Measurements from ENCODE around the gene FBXL14. TPM values are rescaled to one million over a fixed set of nuclear protein-coding genes. Genes with fewer than 3 reads are reported as not detected.

The FBXL14 gene
- total and polyA plus RNA-seq, 2 donors = 7.6 to 14.9 TPM

DNA sequence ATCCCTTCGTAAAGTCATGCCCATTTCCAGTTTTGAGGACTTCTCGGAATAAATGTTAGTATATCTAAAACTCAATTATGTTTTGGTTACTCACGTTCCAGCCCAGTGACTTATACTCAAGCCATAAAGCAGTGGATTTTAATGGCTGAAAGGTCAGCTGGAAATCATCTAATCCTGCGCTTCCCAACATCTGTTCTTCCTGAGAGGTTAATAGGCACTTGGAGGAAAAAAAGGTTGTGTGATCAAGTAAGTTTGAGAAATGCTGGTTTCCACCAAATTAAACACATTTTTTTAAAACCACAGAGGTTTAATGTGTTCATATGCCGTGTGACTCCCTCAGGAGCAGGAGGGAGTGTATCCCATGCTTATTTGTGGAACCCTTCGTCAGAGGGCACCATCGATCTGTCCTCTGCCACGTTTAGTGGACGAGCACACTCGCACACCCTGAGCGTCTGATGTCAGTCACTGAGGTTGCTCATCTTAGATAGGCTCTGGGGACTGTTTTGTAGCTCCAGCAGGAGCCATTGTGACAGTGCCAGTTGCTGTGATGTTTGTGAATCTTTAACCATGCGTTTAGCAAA lies 41.4 kb downstream of the FBXL14 start:
- no peaks in the 10 kb centered on the region for H3K9me3 ChIP-seq (ENCODE audit: control insufficient read depth in 2 of 2, insufficient read depth in 1 of 2, low read length in 1 of 2)
- H3K27me3 ChIP-seq (ENCODE audit: control insufficient read depth in 2 of 2, insufficient read depth in 1 of 2, low read length in 1 of 2) = peaks cover 0 to 3% of the 10 kb centered on the region in 2 donors
- no peaks in the 10 kb centered on the region for H3K4me1 ChIP-seq (ENCODE audit: control insufficient read depth in 2 of 2, insufficient read depth in 2 of 2, low read length in 2 of 2)
- no peak for DNase-seq (ENCODE audit: low read depth in 6 of 9, low spot score in 9 of 9)
- H3K36me3 ChIP-seq (ENCODE audit: control insufficient read depth in 2 of 2, insufficient read depth in 2 of 2, low read length in 1 of 2) = no peaks in the 10 kb centered on the region
- no peak overlapping the region for H3K4me3 ChIP-seq (ENCODE audit: low read length in 2 of 2)
- 93% methylated on average over 12 of the region's 12 CpGs for WGBS
- H3K27ac ChIP-seq (ENCODE audit: low read depth in 1 of 2, low read length in 1 of 2) = no peak overlapping the region

DNA sequence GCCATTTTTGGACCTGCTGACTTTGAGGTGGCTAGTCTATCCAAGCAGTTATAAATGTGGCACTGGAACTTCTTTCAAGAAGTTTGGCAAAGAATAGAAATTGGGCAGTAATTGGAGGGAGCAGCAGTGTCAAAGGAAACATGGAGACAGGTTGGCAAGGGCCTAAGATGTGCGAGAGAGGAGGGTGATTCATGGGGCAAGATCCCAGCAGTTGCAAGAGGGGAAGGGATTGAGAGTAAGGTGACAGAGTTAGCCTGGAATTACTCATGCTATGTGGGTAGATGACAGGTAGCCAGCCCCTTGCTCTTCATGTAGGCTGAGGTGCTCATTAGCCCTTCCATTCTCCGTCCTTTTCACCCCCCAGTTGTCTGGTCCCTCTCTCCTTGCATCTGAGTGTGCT lies 42.2 kb downstream of the FBXL14 start:
- Histone ChIP-seq H3K27me3 (ENCODE audit: control insufficient read depth in 2 of 2, insufficient read depth in 1 of 2, low read length in 1 of 2) (peaks cover 0 to 4% of the 10 kb centered on the region in 2 donors), H3K9me3 (ENCODE audit: control insufficient read depth in 2 of 2, insufficient read depth in 1 of 2, low read length in 1 of 2) (no peaks in the 10 kb centered on the region), H3K4me3 (ENCODE audit: low read length in 2 of 2) (no peak overlapping the region), H3K27ac (ENCODE audit: low read depth in 1 of 2, low read length in 1 of 2) (no peak overlapping the region), H3K36me3 (ENCODE audit: control insufficient read depth in 2 of 2, insufficient read depth in 2 of 2, low read length in 1 of 2) (no peaks in the 10 kb centered on the region), H3K4me1 (ENCODE audit: control insufficient read depth in 2 of 2, insufficient read depth in 2 of 2, low read length in 2 of 2) (no peaks in the 10 kb centered on the region)
- 93% methylated on average over 2 of the region's 2 CpGs for WGBS
- DNase-seq (ENCODE audit: low read depth in 6 of 9, low spot score in 9 of 9) = no peak

DNA sequence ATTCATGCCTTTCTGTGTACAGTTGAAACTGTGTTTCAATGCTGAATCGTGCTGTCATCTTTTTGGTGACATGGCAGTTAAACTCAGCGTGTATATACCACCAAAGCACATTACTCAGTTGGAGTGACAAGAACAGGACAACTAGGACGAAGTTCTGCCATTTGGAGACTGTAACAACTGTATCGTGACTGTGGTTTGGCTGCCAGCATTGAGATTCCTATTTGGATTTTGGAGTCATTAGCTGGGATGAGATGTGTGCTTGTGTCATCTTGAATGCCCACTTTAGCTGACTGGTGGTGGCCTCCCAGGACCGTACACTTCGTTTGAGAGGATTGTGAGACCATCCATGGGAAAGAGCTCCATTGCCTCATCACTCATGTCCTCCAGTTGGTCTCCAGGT lies 42.9 kb downstream of the FBXL14 start:
- H3K27ac ChIP-seq (ENCODE audit: low read depth in 1 of 2, low read length in 1 of 2) = no peak overlapping the region
- no peak overlapping the region for H3K4me3 ChIP-seq (ENCODE audit: low read length in 2 of 2)
- no peaks in the 10 kb centered on the region for H3K9me3 ChIP-seq (ENCODE audit: control insufficient read depth in 2 of 2, insufficient read depth in 1 of 2, low read length in 1 of 2)
- H3K36me3 ChIP-seq (ENCODE audit: control insufficient read depth in 2 of 2, insufficient read depth in 2 of 2, low read length in 1 of 2) = no peaks in the 10 kb centered on the region
- WGBS = 97% methylated on average over 6 of the region's 6 CpGs
- peaks cover 0 to 7% of the 10 kb centered on the region in 2 donors for H3K27me3 ChIP-seq (ENCODE audit: control insufficient read depth in 2 of 2, insufficient read depth in 1 of 2, low read length in 1 of 2)
- DNase-seq (ENCODE audit: low read depth in 6 of 9, low spot score in 9 of 9) = no peak
- H3K4me1 ChIP-seq (ENCODE audit: control insufficient read depth in 2 of 2, insufficient read depth in 2 of 2, low read length in 2 of 2) = no peaks in the 10 kb centered on the region

DNA sequence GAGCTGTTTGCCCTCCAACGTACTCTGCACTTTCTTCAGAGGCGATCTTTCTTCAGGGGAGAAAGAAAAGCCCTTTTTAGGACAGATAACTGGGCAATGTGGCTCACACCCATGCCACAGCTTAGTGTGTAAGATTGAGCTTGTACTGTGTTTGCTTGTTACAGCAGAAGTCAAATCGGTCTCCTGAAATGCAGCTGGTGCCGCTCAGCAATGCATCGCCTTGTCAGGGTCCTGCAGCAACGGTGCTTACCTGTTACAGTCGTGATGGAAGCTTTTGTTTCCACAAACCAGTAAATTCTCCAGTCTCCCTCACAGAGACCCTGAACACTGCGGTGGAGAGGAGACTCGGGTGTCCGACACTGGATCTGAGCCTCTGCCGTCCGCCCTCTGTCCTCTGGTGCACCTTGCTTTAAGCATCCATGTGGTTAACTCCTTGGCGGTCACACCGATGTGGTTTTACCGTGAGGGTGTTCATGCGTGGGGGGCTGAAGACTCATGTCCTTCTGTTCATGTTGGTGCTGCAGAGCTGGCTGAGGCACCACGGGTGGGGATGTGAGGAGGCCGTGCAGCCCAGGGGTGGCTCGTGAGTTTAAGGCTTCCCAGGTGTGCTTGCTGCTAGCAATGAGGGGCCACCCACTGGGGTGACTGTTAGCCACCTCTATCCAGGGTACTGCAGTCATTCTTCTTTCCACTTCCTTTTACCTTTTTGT lies 47.3 kb downstream of the FBXL14 start:
- DNase-seq (ENCODE audit: low read depth in 6 of 9, low spot score in 9 of 9) = no peak
- Histone ChIP-seq H3K9me3 (ENCODE audit: control insufficient read depth in 2 of 2, insufficient read depth in 1 of 2, low read length in 1 of 2) (no peaks in the 10 kb centered on the region), H3K27ac (ENCODE audit: low read depth in 1 of 2, low read length in 1 of 2) (no peak overlapping the region), H3K36me3 (ENCODE audit: control insufficient read depth in 2 of 2, insufficient read depth in 2 of 2, low read length in 1 of 2) (no peaks in the 10 kb centered on the region), H3K27me3 (ENCODE audit: control insufficient read depth in 2 of 2, insufficient read depth in 1 of 2, low read length in 1 of 2) (peaks cover 0 to 8% of the 10 kb centered on the region in 2 donors), H3K4me3 (ENCODE audit: low read length in 2 of 2) (no peak overlapping the region), H3K4me1 (ENCODE audit: control insufficient read depth in 2 of 2, insufficient read depth in 2 of 2, low read length in 2 of 2) (no peaks in the 10 kb centered on the region)
- 92% methylated on average over 19 of the region's 19 CpGs for WGBS

DNA sequence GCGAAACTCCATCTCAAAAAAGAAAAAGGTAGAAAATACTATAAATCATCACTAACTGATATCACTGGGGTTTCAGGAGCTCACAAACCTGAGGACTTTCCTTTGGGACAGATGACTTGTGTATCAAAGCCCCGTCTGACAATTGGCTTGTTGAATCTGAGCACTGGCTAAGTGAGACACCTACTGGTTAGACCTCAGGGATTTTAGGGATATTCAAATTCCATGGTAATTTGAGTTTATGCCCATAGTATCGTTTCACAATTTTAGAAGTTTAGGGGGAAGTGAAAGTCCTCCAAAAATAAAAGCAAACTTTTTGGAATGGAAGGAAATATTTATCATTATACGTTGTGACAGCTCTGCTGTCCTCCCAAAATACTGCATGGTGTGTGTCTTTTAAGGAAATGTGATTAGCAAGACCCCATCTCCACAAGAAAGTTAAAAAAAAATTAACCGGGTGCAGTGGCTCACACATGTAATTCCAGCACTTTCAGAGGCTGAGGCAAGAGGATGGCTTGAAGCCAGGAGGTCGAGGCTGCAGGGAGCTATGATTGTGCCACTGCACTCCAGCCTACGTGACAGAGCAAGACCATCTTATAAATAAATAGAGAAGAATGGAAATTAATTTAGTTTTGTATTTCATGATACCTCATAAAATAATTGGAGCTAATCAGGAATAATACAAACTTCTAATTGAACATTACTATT lies 49.2 kb downstream of the FBXL14 start:
- Histone ChIP-seq H3K36me3 (ENCODE audit: control insufficient read depth in 2 of 2, insufficient read depth in 2 of 2, low read length in 1 of 2) (no peaks in the 10 kb centered on the region), H3K27me3 (ENCODE audit: control insufficient read depth in 2 of 2, insufficient read depth in 1 of 2, low read length in 1 of 2) (peaks cover 3 to 17% of the 10 kb centered on the region in 2 donors), H3K27ac (ENCODE audit: low read depth in 1 of 2, low read length in 1 of 2) (no peak overlapping the region), H3K9me3 (ENCODE audit: control insufficient read depth in 2 of 2, insufficient read depth in 1 of 2, low read length in 1 of 2) (no peaks in the 10 kb centered on the region), H3K4me1 (ENCODE audit: control insufficient read depth in 2 of 2, insufficient read depth in 2 of 2, low read length in 2 of 2) (no peaks in the 10 kb centered on the region), H3K4me3 (ENCODE audit: low read length in 2 of 2) (no peak overlapping the region)
- no peak for DNase-seq (ENCODE audit: low read depth in 6 of 9, low spot score in 9 of 9)
- WGBS = 49% methylated on average over 7 of the region's 7 CpGs

DNA sequence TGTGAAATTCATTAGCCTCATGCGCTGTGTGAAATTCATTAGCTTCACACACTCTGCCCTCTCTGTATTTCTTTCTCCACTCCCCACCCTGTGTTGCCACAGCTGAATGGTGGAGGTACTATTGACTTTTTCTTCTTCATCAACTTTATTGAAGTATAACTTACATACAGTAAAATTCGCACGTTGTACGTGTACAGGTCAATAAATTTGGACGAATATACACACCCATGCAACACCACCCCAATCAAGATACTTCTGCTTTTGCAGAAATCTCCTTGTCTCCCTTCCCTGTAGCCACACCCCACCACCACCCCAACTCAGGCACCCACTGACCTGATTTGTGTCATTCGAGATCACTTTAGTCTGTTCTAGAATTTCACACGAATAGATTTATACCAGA lies 51.8 kb downstream of the FBXL14 start:
- Histone ChIP-seq H3K36me3 (ENCODE audit: control insufficient read depth in 2 of 2, insufficient read depth in 2 of 2, low read length in 1 of 2) (no peaks in the 10 kb centered on the region), H3K4me3 (ENCODE audit: low read length in 2 of 2) (no peak overlapping the region), H3K4me1 (ENCODE audit: control insufficient read depth in 2 of 2, insufficient read depth in 2 of 2, low read length in 2 of 2) (no peaks in the 10 kb centered on the region), H3K27ac (ENCODE audit: low read depth in 1 of 2, low read length in 1 of 2) (no peak overlapping the region), H3K27me3 (ENCODE audit: control insufficient read depth in 2 of 2, insufficient read depth in 1 of 2, low read length in 1 of 2) (peaks cover 3 to 41% of the 10 kb centered on the region in 2 donors), H3K9me3 (ENCODE audit: control insufficient read depth in 2 of 2, insufficient read depth in 1 of 2, low read length in 1 of 2) (no peaks in the 10 kb centered on the region)
- DNase-seq (ENCODE audit: low read depth in 6 of 9, low spot score in 9 of 9) = no peak
- WGBS = 96% methylated on average over 7 of the region's 7 CpGs

DNA sequence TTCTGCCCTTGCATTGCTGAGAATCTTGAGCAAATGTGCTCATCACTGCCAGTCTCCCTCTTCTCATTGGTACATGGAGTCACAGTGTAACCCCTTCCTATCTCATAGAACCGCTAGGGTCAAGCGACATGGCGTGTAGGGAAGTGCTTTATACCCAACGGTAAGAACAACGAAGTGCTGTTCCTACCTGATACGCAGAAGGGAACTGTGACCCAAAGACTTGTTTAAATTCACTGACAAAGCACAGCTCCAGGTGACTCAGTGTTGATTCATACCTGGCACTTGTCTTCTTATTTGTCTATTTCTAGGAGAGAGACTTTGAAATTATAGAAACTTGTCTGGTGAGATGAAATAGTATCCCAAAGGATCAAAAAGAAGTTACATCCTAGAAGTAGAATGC lies 53.7 kb downstream of the FBXL14 start:
- Histone ChIP-seq H3K27ac (ENCODE audit: low read depth in 1 of 2, low read length in 1 of 2) (no peak overlapping the region), H3K27me3 (ENCODE audit: control insufficient read depth in 2 of 2, insufficient read depth in 1 of 2, low read length in 1 of 2) (peaks cover 5 to 52% of the 10 kb centered on the region in 2 donors), H3K9me3 (ENCODE audit: control insufficient read depth in 2 of 2, insufficient read depth in 1 of 2, low read length in 1 of 2) (no peaks in the 10 kb centered on the region), H3K4me3 (ENCODE audit: low read length in 2 of 2) (no peak overlapping the region), H3K36me3 (ENCODE audit: control insufficient read depth in 2 of 2, insufficient read depth in 2 of 2, low read length in 1 of 2) (no peaks in the 10 kb centered on the region), H3K4me1 (ENCODE audit: control insufficient read depth in 2 of 2, insufficient read depth in 2 of 2, low read length in 2 of 2) (no peaks in the 10 kb centered on the region)
- 96% methylated on average over 6 of the region's 6 CpGs for WGBS
- no peak for DNase-seq (ENCODE audit: low read depth in 6 of 9, low spot score in 9 of 9)

DNA sequence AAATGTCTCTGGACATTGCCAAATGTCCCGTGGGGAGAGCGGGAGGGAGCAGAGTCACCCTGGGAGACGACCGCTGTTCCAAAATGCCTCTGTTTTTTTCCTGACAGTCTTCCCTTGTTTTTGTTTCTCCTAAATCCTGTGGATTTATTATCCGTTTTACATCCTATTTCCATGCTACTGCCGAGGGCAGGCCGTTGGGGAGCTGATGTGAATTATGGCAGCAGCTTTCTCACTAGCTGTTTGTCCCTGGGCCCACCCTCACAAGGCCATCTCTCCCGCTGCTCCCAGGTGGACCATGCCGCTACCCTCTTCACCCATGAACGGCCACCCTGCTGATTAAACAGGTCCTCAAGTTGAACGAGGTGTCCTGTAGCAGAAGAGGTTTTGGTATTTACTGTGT lies 55.2 kb downstream of the FBXL14 start:
- 91% methylated on average over 11 of the region's 11 CpGs for WGBS
- H3K27me3 ChIP-seq (ENCODE audit: control insufficient read depth in 2 of 2, insufficient read depth in 1 of 2, low read length in 1 of 2) = peaks cover 19 to 67% of the 10 kb centered on the region in 2 donors
- no peak for DNase-seq (ENCODE audit: low read depth in 6 of 9, low spot score in 9 of 9)
- H3K4me3 ChIP-seq (ENCODE audit: low read length in 2 of 2) = no peak overlapping the region
- no peak overlapping the region for H3K27ac ChIP-seq (ENCODE audit: low read depth in 1 of 2, low read length in 1 of 2)
- H3K9me3 ChIP-seq (ENCODE audit: control insufficient read depth in 2 of 2, insufficient read depth in 1 of 2, low read length in 1 of 2) = peaks cover 0 to 4% of the 10 kb centered on the region in 2 donors
- H3K36me3 ChIP-seq (ENCODE audit: control insufficient read depth in 2 of 2, insufficient read depth in 2 of 2, low read length in 1 of 2) = no peaks in the 10 kb centered on the region
- H3K4me1 ChIP-seq (ENCODE audit: control insufficient read depth in 2 of 2, insufficient read depth in 2 of 2, low read length in 2 of 2) = peaks cover 0 to 6% of the 10 kb centered on the region in 2 donors

DNA sequence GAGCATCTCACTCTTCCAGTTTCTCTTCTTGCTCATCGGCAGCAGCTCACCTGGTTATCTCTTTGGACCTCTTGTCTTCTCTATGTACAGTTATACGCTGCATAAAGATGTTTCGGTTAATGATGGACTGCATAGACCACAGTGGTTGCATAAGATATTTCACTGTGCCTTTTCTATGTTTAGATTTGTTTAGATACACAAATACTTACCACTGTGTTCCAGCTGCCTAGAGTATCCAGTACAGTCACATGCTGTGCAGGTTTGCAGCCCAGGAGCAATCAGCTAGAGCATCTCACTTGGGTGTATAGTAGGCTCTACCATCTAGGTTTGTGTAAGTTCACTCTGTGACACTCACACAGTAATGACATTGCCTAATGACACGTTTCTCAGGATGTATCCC lies 57.6 kb downstream of the FBXL14 start:
- Histone ChIP-seq H3K4me1 (ENCODE audit: control insufficient read depth in 2 of 2, insufficient read depth in 2 of 2, low read length in 2 of 2) (peaks cover 5 to 20% of the 10 kb centered on the region in 2 donors), H3K36me3 (ENCODE audit: control insufficient read depth in 2 of 2, insufficient read depth in 2 of 2, low read length in 1 of 2) (no peaks in the 10 kb centered on the region), H3K9me3 (ENCODE audit: control insufficient read depth in 2 of 2, insufficient read depth in 1 of 2, low read length in 1 of 2) (peaks cover 0 to 4% of the 10 kb centered on the region in 2 donors), H3K4me3 (ENCODE audit: low read length in 2 of 2) (no peak overlapping the region), H3K27me3 (ENCODE audit: control insufficient read depth in 2 of 2, insufficient read depth in 1 of 2, low read length in 1 of 2) (peaks cover 41 to 90% of the 10 kb centered on the region in 2 donors), H3K27ac (ENCODE audit: low read depth in 1 of 2, low read length in 1 of 2) (no peak overlapping the region)
- DNase-seq (ENCODE audit: low read depth in 6 of 9, low spot score in 9 of 9) = no peak
- WGBS = 93% methylated on average over 4 of the region's 4 CpGs
